H1 (cell line): ENCODE measurements around the gene HIVEP2. TPM values are rescaled to one million over a fixed set of nuclear protein-coding genes. Genes with fewer than 3 reads are reported as not detected.

Source experiments
- CHD7 ChIP-seq: fragments of 300-600 bp; sonication (generic); IDR thresholded peaks from 2 replicates; pipeline ENCODE4 v1.7.1; 2012; ENCODE audit warnings: low read length, moderate library complexity, mild to moderate bottlenecking, inconsistent platforms; ENCODE audit not compliant: insufficient replicate concordance
- polyA plus RNA-seq, 7 experiments: library from polyadenylated mRNA; depleted of rRNA in 3 of 7; stranded (reverse) in 5 of 7; unstranded in 2 of 7; fragments of >200 nt in 5 of 7; fragments of 200-250 nt in 2 of 7; gene quantifications; 1 replicate in 5 of 7; 2 replicates in 1 of 7; 4 replicates in 1 of 7; pipeline versions ENCODE4 v1.2.1 to v1.2.3, GENCODE V29; 2011 to 2013; ENCODE audit warnings: missing spikeins in 2 of 7, mixed read lengths in 2 of 7
- total RNA-seq: library from RNA; stranded (reverse); fragmentation: NEBNext Ultra II Directional; extraction: Animal tissue kit (Norgen Biotek cat#: 25700); gene quantifications from 2 replicates; pipeline ENCODE4 v1.2.1, GENCODE V29; 2021

HIVEP2 gene
- total and polyA plus RNA-seq, 2 of the 8 experiments (the other 6 are each of a cell fraction or from before 2014, with no cell fraction given): 2.2 to 6.1 TPM

- TF ChIP-seq CHD7: no peak
Measured at GRCh38 chr6:142945049-142945445, at the start of gene HIVEP2 (continued).
